DMS79 treated with DMSO at 0.1 percent for 48 hours (cell line): ENCODE results near the gene DUSP2.

ENCODE experiments used
- DNase-seq: peaks from one replicate; lab custom pipeline; 2025; lab: John Stamatoyannopoulos, UW

The DUSP2 gene

DNA sequence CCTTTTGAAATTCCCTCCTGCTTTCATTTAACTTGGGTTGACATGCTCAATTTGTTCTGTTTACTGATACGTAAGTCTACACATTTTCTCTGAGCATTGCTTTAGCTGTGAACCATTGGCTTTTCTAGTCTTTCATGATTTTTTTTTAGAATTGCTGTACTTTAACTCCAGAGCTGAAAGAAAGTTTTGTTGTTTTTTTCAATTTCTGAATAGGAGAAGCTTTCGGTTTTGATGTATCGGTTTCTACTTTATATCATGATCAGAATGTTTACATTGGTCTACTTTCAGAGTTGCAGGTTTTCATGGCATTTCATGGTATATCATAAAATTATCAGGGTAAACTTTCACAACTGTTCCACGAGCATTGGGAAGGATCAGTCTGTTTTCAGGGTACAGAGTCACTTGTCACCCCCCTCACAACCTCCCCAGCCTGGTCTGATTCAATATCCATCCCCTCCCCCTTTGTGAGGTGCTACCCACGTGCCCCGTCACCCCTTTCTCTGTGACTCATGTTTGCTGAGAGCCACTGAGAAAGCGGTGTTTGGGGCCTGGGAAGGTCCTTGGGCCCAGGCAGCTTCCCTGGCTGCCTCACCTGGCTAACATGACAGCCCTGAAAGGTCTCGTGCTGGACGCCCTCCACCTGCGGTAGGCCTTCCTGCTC, 14.0 kb downstream of the DUSP2 start:
- no peak for DNase-seq

DNA sequence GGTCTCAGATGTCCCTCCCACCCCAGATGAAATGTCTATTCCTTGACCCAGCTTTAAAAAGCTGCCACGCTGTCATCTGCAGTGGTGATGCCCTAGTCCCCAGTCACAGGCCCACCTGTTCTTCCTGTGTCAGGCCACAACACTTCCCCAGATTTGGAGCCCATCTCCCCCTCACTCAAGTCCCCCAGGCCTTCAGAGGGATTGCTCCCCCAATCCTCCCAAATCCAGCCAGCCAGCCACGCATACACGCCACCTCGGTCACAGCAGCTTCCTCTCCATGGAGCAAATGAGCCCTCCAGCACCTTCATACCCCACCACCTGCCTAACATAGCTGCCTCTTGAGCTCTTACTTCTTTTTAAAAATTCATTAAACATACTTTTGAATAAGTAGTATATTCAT, 14.8 kb downstream of the DUSP2 start:
- no peak for DNase-seq

DNA sequence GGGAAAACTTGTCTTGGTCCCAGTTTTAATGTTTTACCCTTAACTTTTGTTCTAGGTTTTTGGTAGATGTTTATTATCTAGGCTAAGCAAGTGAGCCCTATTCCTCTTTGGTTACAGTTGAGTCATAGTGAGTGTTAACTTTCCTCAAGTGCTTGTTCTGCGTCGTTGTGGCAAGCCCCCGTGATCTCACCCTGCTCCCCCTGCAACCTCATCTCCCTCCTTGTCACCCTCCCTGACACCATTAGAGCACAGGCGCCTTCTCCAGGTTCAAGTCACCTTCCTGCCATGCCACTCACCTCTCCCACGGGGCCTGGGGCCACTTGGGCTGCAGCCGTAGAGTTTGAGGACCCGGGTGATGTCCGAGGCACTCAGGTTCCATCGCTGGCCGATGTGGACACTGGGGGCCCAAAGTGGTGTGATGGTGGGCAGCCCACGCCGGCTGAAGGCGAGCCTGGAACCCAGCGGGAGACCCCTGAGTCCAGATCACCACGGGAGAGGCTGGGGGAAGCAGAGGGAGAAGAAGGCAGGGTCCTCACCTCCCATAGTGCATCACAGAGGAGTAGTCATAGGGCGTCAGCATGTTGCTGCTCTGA, 15.6 kb downstream of the DUSP2 start:
- DNase-seq, result no peak

DNA sequence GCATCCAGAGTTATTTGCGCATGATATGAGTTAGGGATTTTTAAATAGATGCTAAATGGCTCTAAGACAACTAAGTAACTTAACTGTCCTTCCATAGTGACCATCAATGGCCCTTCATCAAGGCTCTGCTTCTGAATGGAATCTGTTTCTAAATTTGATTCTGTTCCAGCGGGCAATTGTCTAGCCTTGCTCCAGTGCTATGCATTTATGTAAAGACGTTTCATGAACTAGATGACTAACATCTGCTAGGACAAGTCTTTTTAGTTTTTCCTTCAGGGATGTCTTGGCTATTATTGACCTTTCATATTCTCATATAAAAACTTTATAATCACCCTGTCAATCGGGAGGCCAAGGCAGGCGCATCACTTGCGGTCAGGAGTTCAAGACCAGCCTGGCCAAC, 16.8 kb downstream of the DUSP2 start:
- no peak for DNase-seq

DNA sequence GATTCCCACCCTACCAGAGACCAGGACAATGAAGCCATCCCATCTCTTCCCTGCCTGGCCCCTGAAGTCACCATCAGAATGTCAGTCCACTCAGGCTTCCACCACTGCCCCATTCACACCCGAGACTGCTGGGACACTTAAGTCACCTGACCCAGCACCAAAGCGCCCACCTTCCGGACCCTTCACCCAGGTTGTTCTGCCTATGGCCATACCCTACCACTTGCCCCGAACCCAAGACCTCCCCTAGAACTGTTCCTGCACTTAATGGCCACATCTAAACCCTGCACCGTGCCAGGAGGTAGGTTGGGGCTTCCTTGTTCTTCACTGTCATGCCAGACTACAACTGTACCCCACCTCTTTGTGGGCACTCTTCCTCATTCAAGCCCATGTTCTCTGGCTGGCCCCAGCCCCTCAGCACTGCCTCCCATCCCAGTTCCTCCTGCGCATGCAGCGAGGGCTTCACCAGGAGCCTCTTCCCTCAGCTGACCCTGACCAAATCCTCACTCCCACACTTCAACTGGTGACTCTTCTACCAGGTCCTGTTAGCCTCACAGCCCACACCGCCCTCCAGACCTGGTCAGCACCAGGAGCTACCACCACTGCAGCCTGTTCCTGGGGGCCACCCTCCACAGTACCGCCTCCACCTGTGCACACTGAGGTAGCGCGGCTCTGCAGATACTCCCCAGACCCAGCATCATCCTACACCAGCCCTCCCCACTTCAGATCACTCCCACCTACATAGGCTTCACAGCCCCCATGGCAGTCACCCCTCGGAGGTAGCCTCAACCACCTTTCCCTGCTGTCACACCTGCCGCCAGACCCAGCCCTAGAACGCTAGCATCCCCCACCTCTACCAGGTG, 20.6 kb downstream of the DUSP2 start:
- DNase-seq, result no peak

DNA sequence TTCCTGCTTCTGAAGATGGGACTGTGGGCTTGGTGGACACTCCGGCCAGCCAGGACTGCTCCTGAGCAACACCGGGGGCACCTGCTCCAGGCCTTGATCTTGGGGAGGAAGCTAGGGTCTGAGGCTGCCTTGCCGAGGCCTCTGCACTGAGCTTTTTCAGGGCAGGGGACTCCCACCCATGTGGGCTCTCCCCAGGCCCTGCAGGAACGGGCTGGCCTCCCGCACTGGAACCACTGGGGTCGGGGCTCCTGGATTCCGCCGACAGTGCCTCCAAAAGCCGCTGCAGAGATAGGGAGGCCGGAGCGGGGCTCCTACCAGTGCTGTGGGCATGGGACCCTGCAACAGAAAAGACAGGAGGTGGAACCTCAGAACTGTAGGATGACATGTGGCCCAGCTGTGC, 21.3 kb downstream of the DUSP2 start:
- DNase-seq, result no peak

DNA sequence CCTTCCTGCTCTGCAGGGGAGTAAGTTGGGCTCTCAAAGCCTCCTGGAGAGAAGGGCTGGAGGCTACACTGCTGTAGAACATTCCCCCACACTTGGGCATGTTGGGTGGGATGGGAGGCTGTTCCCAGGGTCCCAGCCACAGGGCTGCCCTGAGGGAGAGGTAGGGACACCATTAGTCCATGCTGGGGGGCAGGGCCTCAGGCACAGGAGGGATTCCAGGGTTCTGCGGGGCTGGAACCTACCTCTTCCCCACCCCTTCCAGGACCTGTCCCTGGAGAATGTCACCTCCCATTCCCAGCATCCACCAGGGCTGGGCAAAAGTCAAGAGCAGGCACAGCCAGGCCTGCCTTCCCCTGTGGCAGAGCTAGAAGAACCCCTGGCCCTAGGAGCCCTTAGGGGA, 21.9 kb downstream of the DUSP2 start:
- DNase-seq, result no peak

DNA sequence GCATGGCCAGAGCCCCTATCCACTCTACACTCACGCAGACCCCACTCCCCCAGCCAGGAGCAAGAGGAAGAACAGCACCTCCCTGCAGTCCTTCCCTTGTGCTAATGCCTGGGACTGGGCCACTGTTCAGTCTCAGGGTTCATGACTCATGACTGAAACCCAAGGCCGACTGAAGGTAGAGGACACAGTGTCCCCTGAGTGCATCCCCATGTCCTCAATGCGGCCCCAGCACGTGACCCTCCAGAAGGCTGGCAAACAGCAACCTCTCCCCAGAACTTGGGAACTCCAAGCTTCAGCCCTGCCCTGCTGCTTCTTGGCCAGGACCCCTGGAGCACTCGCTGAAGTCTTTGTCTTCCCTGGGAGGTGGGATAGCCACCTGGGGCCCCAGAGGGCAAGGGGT, 22.8 kb downstream of the DUSP2 start:
- DNase-seq, result no peak

DNA sequence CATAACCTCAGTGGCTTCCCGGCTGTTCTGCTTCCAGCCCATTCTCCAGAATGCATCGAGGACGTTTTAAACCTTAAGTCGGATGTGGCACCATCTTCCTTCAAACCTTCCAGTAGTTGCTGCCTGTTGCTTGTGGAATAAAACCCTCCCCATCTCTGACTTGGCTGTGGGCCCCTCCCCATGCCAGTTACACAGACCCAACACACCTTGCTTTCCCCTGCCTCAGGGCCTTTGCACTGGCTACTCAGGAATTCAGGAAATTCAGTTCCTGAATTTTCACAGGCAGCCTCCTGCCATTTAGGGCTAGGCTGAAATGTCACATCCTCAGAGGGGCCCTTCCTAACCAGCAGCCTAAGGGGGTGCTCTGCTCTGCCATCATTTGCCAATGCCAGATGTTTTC, 23.8 kb downstream of the DUSP2 start:
- no peak for DNase-seq

DNA sequence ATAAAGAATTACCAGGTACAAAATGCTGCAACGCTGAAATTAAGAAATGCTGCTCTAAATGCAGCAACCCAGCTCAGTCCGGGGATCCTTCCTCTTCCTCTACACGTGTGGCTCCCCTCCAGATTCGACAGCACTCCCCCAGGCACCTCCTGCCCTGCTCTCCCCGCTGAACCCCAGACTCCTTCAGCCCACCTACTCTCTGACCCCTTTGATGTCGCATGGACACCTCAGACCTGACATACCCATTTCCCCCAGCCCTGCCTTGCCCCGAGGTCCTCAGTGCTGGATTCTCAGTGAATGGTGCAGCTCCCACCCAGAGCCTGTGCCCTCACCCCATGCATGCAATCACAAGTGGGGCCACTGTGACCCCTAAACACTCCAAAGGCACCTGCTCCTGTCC, 24.2 kb downstream of the DUSP2 start:
- no peak for DNase-seq

DNA sequence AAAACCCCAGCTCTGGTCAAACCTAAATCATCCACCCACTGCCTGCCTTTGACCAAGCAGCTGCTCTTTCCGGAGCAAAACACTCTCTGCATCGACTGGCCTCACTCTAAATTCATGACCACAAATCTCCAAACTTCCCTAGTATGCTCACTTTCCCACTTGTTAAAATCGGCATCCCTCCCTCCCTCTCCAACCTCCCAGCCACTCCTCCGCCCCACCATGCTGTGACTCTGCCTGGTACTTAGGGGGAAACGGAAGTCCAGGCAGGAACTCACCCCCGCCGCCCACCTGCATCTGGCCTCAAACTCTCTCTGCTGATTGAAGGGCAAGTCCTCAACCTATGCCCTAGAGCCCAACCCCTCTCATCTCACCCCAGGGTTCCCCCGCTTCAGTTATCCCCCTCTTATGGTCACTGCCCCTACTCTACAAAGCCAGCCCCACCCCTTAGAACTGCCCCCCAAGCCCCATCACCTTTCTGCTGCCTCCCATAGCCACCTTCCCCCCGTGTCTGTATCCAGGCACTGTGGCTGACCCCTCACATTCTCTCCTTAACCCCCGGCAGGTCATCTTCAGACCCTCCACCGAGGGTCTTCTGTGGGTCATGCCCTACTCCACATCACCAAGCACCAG, 25.0 kb downstream of the DUSP2 start:
- no peak for DNase-seq

DNA sequence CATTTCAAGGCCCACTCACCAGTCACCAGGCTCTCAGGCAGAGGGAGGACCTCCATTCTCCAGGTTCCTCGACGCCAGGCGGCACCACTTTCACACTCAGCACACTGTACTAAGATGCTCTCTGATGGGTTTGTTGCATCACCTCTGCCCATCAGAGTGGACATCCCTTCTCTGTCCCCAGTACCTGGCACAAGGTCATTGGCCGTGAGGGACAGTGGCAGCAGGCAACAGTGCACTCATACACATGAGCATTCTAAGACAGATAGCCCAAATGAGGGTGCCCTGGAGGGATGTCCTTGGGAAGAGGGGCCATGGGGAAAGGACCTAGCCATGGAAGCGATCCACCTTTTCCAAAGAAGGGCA, 25.9 kb downstream of the DUSP2 start:
- DNase-seq, result no peak

DNA sequence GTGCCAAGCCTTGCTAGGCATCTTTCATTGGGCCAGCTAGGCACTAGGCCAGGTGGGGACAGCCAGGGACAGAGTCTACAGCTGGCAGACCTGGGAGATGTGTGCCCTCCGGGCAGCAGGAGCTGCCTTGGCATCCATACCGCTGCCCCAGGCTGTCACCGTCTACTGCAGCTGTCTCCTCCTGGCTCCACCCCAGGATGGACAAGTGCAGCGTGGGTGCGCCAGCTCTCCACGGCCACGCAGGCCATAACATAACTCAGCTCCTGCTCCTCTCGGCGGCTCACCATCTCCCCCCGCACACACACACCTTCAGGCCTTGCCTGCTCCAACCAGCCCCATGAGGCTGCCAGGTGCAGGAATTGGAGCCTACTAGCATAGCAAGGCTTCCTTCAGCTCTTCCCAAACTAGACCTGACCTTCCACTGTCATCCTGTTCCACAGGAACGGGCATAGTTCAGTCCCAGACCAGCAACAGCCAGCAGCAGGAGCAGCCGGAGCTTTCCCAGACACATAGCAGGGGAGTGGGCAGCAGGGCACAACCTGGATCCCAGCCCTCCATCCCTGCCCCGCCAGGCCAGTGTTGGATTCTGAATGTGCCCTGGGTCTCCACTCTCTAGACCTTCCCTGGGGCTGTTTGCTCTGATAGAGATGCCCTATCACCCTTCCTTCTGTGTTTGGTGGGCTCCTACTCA, 26.4 kb downstream of the DUSP2 start:
- DNase-seq, result no peak

DNA sequence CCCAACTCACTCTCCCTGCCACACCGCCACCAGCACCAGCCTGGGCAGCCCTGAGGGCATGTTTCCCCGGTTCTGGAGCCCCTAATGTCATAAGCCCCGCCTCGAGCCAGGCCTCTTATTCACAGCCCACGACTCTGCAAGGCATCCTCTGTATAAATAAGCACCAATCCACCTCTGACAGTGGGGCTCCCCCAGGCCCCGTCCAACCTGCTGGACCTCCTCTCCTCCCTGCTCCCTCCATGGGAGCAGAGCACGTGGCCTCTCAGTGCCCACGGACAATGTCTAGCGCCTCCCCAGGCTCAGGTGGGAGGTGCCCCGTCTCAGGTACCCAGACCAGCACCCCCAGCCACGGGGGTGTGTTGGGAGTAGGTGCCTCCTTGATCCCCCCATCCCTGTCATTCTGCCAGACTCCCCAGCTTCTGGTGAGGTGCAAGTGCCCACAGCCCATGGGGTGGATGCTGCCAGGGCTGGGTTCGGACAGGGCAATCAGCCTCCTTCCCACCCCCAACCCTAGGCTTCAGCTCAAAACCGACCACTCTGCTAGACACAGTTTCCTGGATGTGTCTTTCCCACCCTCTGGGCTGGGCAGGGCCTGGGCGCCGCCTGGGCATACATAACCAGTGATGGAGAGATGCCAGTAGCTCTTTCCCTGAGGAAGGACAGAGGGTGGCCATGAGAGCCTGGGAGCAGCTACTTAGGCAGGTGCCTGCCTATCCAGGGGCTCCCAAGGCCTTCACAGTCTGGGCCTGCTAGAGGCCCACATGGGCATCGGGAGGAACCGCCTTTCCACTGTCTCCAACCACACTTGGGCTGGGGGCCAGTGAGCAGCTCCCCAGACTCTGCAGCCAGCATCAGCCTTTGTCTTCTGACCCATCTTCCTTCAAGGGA, 27.3 kb downstream of the DUSP2 start:
- DNase-seq, result no peak

DNA sequence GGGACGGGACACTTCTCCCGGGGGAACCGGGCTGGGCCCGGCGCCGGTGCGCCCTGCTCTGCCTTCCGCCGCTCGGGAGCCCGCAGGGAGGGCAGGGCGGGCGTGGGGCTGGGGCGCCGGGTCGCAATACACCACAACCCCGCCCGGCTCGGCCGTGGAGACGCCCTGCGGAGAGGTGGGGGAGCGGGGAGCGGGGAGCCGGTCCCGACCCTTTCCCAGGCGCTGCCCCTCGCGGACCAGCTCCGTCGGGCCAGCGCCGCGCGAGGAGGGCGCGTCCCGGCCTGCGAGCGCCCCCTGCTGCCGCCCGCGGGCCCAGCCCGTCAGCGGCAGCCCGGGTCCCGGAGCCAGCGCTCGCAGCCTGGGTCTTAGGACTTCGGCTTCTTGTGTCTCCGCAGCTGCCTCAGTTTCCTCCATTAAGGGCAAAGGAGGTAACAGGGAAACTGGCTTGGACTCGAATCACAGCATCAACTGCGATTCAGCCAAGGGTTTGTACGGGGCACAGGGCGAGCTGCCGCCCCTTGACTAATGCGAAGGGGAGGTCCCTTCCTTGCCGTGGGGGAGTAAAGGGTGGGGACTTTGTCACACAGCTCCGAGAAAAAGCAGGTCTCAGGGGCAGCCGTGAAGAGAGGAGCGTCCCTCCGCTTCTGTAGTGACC, 28.2 kb downstream of the DUSP2 start:
- peak; percentile 37 for DNase-seq

DNA sequence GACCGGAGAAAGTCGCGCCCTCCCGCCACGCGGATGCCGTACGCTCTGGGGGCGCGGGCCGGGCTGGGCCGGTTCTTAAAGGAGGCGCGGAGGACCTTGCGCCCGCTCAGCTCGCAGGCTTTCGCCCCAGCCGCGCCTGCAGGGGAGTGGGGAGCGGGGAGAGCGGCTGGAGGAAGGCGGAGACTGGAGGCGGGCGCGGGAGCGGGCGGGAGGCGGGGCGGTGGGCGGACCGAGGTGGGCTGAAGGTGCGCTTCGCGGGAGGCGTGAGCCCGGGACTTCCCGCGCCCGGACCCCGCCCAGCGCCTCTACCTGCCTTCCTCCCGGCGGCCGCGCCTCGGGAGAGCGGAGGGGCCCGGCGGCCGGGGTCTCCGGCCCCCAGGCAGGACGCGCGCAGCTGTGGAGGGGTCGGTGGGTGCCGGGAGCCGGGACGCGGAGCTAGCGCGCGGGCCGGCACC, 28.8 kb downstream of the DUSP2 start, which contains the start of gene ADRA2B:
ADRA2B (minus strand) TSS at position 148 of the 455 bp plus-strand sequence. CDS start 422 bp downstream, outside the sequence.
- DNase-seq, result no peak

DNA sequence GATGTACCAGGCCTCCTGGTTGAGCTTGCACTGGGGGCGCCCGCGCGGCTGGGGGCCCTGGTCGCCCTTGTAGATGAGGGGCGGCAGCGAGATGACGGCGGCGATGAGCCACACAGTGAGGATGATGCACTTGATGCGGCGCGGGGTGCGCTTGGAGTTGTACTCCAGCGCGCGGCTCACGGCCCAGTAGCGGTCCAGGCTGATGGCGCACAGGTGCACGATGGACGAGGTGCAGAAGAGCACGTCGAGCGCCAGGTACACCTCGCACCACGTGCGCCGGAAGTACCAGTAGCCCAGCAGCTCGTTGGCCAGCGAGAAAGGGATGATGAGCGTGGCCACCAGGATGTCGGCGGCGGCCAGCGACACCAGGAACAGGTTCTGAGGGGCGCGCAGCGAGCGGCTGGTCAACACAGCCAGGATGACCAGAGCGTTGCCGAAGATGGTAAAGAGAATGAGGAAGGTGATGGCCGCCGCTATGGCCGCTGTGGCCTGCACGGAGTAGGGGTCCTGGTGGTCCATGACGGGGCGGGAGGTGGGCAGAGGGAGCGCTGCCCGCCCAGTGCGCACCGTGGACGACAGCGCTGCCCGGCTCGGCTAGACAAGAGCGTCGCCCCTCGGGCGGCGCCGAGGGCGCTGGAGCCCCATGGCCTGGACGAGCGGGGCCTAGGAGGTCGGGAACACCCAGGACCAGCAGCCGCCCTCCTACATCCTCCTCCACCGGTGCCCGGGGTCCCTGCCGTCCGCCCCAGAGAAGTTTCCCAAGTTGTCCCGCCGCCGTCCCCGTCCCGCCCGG, 29.4 kb downstream of the DUSP2 start:
- DNase-seq, result no peak

DNA sequence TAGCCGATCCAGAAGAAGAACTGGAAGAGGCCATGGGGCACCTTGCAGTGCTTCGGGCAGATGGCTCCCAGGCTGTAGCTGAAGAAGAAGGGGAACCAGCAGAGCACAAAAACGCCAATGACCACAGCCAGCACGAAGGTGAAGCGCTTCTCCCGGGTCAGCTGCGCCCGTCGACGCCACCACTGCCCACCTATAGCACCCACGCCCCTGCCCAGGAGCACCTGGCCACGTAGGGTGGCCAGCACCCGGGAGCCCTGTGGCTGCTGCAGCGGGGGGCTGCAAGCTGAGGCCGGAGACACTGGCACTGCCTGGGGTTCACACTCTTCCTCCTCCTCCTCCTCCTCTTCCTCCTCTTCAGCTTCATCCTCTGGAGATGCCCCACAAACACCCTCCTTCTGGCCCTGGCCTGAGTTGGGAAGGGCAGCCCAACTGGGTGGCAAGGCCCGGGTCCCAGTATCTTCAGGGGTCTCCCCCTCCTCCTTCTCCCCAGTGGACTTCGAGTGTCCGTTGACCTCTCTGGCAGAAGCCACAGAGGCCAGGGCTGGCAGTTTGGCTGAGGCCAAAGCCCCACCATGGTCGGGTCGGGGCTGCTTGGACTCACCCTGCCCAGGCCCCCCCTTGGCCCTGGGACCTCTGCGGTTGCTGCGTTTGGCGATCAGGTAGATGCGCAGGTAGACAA, 30.2 kb downstream of the DUSP2 start:
- no peak for DNase-seq

DNA sequence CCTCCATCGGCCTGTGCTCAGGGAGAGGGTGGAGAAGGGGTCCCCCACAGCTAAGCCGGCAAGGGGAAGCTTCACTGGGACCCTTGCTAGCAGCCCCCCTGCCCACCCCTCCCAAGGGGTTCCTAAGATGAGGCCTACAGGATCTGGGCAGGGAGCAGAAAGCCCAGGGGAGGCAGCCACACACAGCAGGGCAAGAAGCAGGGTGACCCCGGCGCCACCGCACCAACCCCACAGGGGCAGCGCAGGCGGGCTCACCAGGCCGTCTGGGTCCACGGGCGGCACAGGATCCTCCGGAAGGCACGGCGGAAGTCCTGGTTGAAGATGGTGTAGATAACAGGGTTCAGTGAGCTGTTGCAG, 30.7 kb downstream of the DUSP2 start:
- DNase-seq, result no peak
